HG02623 (cell line): Measurements from ENCODE around the gene LRRC61.
"Not testable (repeated sequence)": the region's sequence is repeated elsewhere in the genome, so short reads cannot be mapped to it uniquely, and the experiment has no call there.

Experiments used
- ATAC-seq: cut with Tn5 transposase; IDR thresholded peaks from one replicate; pipeline ENCODE4 v1.9.1; 2021; ENCODE audit warnings: moderate library complexity; ENCODE audit not compliant: unreplicated experiment

The LRRC61 gene

GRCh38 chr7:150307129-150307528, 16.0 kb upstream of the LRRC61 start:
- ATAC-seq, result no peak

- ATAC-seq, result no peak
These were observed 15.3 kb upstream of the LRRC61 start for GRCh38 chr7:150307904-150308303.

- ATAC-seq, result no peak
These were observed 14.6 kb upstream of the LRRC61 start for GRCh38 chr7:150308575-150308974.

- ATAC-seq, result no peak
These were observed 12.0 kb upstream of the LRRC61 start for GRCh38 chr7:150311146-150311545.

GRCh38 chr7:150311711-150312110, 11.4 kb upstream of the LRRC61 start:
- no peak for ATAC-seq

- ATAC-seq, result not testable (repeated sequence)
These were observed 10.3 kb upstream of the LRRC61 start for GRCh38 chr7:150312649-150313366.

- no peak for ATAC-seq
These were observed 9.8 kb upstream of the LRRC61 start for GRCh38 chr7:150313367-150313809.

GRCh38 chr7:150313870-150314269, 9.3 kb upstream of the LRRC61 start:
- ATAC-seq, result no peak

GRCh38 chr7:150314639-150315239, 8.4 kb upstream of the LRRC61 start:
- ATAC-seq, result no peak

- ATAC-seq, result not testable (repeated sequence)
These were observed 6.2 kb upstream of the LRRC61 start for GRCh38 chr7:150316987-150317386.

GRCh38 chr7:150317748-150318444, 5.3 kb upstream of the LRRC61 start:
- no peak for ATAC-seq

- no peak for ATAC-seq
These were observed 1.4 kb upstream of the LRRC61 start for GRCh38 chr7:150321788-150322113.

GRCh38 chr7:150322114-150322832, 882 bp upstream of the LRRC61 start:
- ATAC-seq, result no peak

- ATAC-seq, result no peak
These were observed 672 bp downstream of the LRRC61 start for GRCh38 chr7:150323682-150324372.

GRCh38 chr7:150324373-150324961, 1.3 kb downstream of the LRRC61 start:
- no peak for ATAC-seq

GRCh38 chr7:150325110-150325611, 2.0 kb downstream of the LRRC61 start:
- ATAC-seq, result no peak

GRCh38 chr7:150325901-150326300, 2.7 kb downstream of the LRRC61 start:
- ATAC-seq, result no peak

- no peak for ATAC-seq
These were observed 3.6 kb downstream of the LRRC61 start for GRCh38 chr7:150326657-150327268.

- ATAC-seq, result no peak
These were observed 4.2 kb downstream of the LRRC61 start for GRCh38 chr7:150327308-150327707.
